Breast epithelium (tissue), 4 donors: ENCODE measurements around the gene HLA-DRA. TPM values are rescaled to one million over a fixed set of nuclear protein-coding genes. Genes with fewer than 3 reads are reported as not detected.
A peak's percentile ranks its signal among the peaks of the same experiment; 100 is the strongest.

Source experiments
- DNase-seq, 2 donors: peaks; one replicate each; pipeline ENCODE4 v3.0.0-alpha.2; 2019; ENCODE audit warnings: low spot score in 2 of 2
- H3K27ac ChIP-seq, 2 donors: fragments of 200-600 bp; sonication (generic) in 1 of 2; one replicate each; pipeline ENCODE4 v1.5.1; 2016 to 2019; ENCODE audit warnings: mild to moderate bottlenecking in 1 of 2
- H3K27me3 ChIP-seq, 2 donors: fragments of 200-600 bp; sonication (generic) in 1 of 2; one replicate each; pipeline versions ENCODE4 v1.5.1 to v1.6.0; 2017 to 2019; ENCODE audit warnings: control low read depth in 1 of 2, mild to moderate bottlenecking in 1 of 2
- H3K36me3 ChIP-seq: fragments of 200-600 bp; one replicate; pipeline ENCODE4 v1.5.1; 2019
- H3K4me1 ChIP-seq, 2 donors: fragments of 200-600 bp; sonication (generic); one replicate each; pipeline ENCODE4 v1.5.1; 2016 to 2019; ENCODE audit warnings: control low read depth in 1 of 2
- H3K4me3 ChIP-seq, 3 donors: fragments of 200-600 bp; sonication (generic); 1 replicate in 2 of 3; 2 replicates in 1 of 3; pipeline ENCODE4 v1.5.1; 2016 to 2019; ENCODE audit warnings: mild to moderate bottlenecking in 3 of 3, moderate library complexity in 2 of 3
- H3K9me3 ChIP-seq, 2 donors: fragments of 200-600 bp; sonication (generic) in 1 of 2; one replicate each; pipeline ENCODE4 v1.5.1; 2016 to 2019; ENCODE audit warnings: control low read depth in 1 of 2
- CTCF ChIP-seq, 3 donors: fragments of 450-650 bp; IDR thresholded peaks; one replicate each; pipeline ENCODE4 v1.5.1; 2016 to 2017; ENCODE audit warnings: antibody characterized with exemption in 3 of 3, mild to moderate bottlenecking in 3 of 3, moderate library complexity in 3 of 3
- POLR2A ChIP-seq: fragments of 450-650 bp; IDR thresholded peaks from one replicate; pipeline ENCODE4 v1.6.1; 2016; ENCODE audit warnings: antibody characterized with exemption, mild to moderate bottlenecking, moderate library complexity
- POLR2AphosphoS5 ChIP-seq, 3 donors: sonication (generic); formaldehyde crosslinking; IDR thresholded peaks; one replicate each; pipeline ENCODE4 v1.6.1; 2017; ENCODE audit warnings: antibody characterized with exemption in 3 of 3
- intact Hi-C: fragments of 100-400 bp; cut with DNase I; formaldehyde crosslinking; loops from one replicate; pipeline ENCODE4 v1.15.1; 2023; ENCODE audit warnings: low total_unique reads
- total RNA-seq, 3 donors: library from RNA; depleted of rRNA; stranded (reverse); fragments of >200 nt; gene quantifications; one replicate each; pipeline ENCODE4 v1.1.0, GENCODE V29; 2016

HLA-DRA gene
- total RNA-seq, 3 donors from 2014 or later: 237 to 259 (median 238) TPM

- Histone ChIP-seq H3K4me3 (peak overlapping the region in 1 of 3 donors; percentile 62), H3K4me1 (no peaks in the 10 kb centered on the region), H3K27ac (peak overlapping the region; percentile 10 to 34), H3K27me3 (no peaks in the 10 kb centered on the region), H3K36me3 (no peaks in the 10 kb centered on the region), H3K9me3 (no peaks in the 10 kb centered on the region)
- TF ChIP-seq POLR2AphosphoS5 (IDR thresholded peaks at IDR 0.05): no peak
- no peak for TF ChIP-seq POLR2A
- TF ChIP-seq CTCF (IDR thresholded peaks at IDR 0.05): no peak
- intact Hi-C loops: no loop called here
- no peak for DNase-seq
These were observed 548 bp upstream of the HLA-DRA start for GRCh38 chr6:32439139-32439538.

GRCh38 chr6:32442243-32442667 lies 2.6 kb downstream of the HLA-DRA start:
- no peaks in the 10 kb centered on the region for H3K9me3 ChIP-seq
- TF ChIP-seq CTCF (IDR thresholded peaks at IDR 0.05): no peak
- no peak for TF ChIP-seq POLR2AphosphoS5 (IDR thresholded peaks at IDR 0.05)
- no peak for TF ChIP-seq POLR2A
- intact Hi-C loops: no loop called here
- no peaks in the 10 kb centered on the region for H3K27me3 ChIP-seq
- no peak overlapping the region for H3K4me3 ChIP-seq
- no peaks in the 10 kb centered on the region for H3K36me3 ChIP-seq
- DNase-seq: no peak
- H3K27ac ChIP-seq: no peak overlapping the region
- no peaks in the 10 kb centered on the region for H3K4me1 ChIP-seq

GRCh38 chr6:32442977-32443552 lies 3.4 kb downstream of the HLA-DRA start:
- Histone ChIP-seq H3K27me3 (no peaks in the 10 kb centered on the region), H3K36me3 (no peaks in the 10 kb centered on the region), H3K4me1 (no peaks in the 10 kb centered on the region), H3K27ac (no peak overlapping the region), H3K4me3 (no peak overlapping the region), H3K9me3 (no peaks in the 10 kb centered on the region)
- no peak for DNase-seq
- TF ChIP-seq CTCF (IDR thresholded peaks at IDR 0.05) (no peak), POLR2A (no peak), POLR2AphosphoS5 (IDR thresholded peaks at IDR 0.05) (no peak)
- intact Hi-C loops: no loop called here

- TF ChIP-seq CTCF (IDR thresholded peaks at IDR 0.05): no peak
- TF ChIP-seq POLR2AphosphoS5 (IDR thresholded peaks at IDR 0.05): no peak
- TF ChIP-seq POLR2A: no peak
- Histone ChIP-seq H3K27ac (no peak overlapping the region), H3K4me3 (no peak overlapping the region), H3K4me1 (no peaks in the 10 kb centered on the region), H3K27me3 (no peaks in the 10 kb centered on the region), H3K9me3 (no peaks in the 10 kb centered on the region), H3K36me3 (no peaks in the 10 kb centered on the region)
- no peak for DNase-seq
- intact Hi-C loops: no loop called here
These were observed 4.7 kb downstream of the HLA-DRA start for GRCh38 chr6:32444433-32444832.

GRCh38 chr6:32445321-32445854 lies 5.7 kb downstream of the HLA-DRA start:
- intact Hi-C loops: no loop called here
- Histone ChIP-seq H3K36me3 (no peaks in the 10 kb centered on the region), H3K27ac (no peak overlapping the region), H3K4me1 (no peaks in the 10 kb centered on the region), H3K27me3 (no peaks in the 10 kb centered on the region), H3K9me3 (no peaks in the 10 kb centered on the region), H3K4me3 (no peak overlapping the region)
- DNase-seq: no peak
- TF ChIP-seq CTCF (IDR thresholded peaks at IDR 0.05) (no peak), POLR2AphosphoS5 (IDR thresholded peaks at IDR 0.05) (no peak), POLR2A (no peak)
